Neural cell (in vitro differentiated cells): ENCODE results near the gene HORMAD2. TPM values are rescaled to one million over a fixed set of nuclear protein-coding genes. Genes with fewer than 3 reads are reported as not detected.

Experiments
- H2AFZ ChIP-seq: fragments of 200-600, 300-800 bp; sonication (generic), shearing (Covaris generic); 2 replicates; pipeline ENCODE4 v1.6.0; 2014; ENCODE audit warnings: low read depth, mild to moderate bottlenecking, antibody characterized with exemption, low read length, moderate library complexity
- H3F3A ChIP-seq: fragments of 200-600 bp; shearing (Covaris generic); 2 replicates; pipeline ENCODE4 v1.6.1; 2016; ENCODE audit warnings: mild to moderate bottlenecking, moderate library complexity, mixed read lengths, antibody characterized with exemption, low read length; ENCODE audit not compliant: insufficient read depth, poor library complexity, severe bottlenecking
- H3K27ac ChIP-seq: fragments of 200-600, 300-800 bp; sonication (generic), shearing (Covaris generic); 2 replicates; pipeline ENCODE4 v1.5.1; 2014; ENCODE audit warnings: mild to moderate bottlenecking, low read length, moderate library complexity
- H3K27me3 ChIP-seq: fragments of 300-800, 200-600 bp; sonication (generic), shearing (Covaris generic); 2 replicates; pipeline ENCODE4 v1.6.0; 2014; ENCODE audit warnings: mild to moderate bottlenecking, low read depth, low read length, moderate library complexity; ENCODE audit not compliant: insufficient read depth
- H3K36me3 ChIP-seq: fragments of 300-800, 200-600 bp; sonication (generic), shearing (Covaris generic); 2 replicates; pipeline ENCODE4 v1.5.1; 2014; ENCODE audit warnings: mild to moderate bottlenecking, antibody characterized with exemption, low read length, moderate library complexity; ENCODE audit not compliant: insufficient read depth
- H3K4me2 ChIP-seq: fragments of 300-800, 200-600 bp; sonication (generic), shearing (Covaris generic); 2 replicates; pipeline ENCODE4 v1.6.0; 2014; ENCODE audit warnings: mild to moderate bottlenecking, low read length
- H3K4me3 ChIP-seq: fragments of 300-800, 200-600 bp; sonication (generic), shearing (Covaris generic); 2 replicates; pipeline ENCODE4 v1.5.1; 2014; ENCODE audit warnings: mild to moderate bottlenecking, low read length, moderate library complexity
- H3K79me2 ChIP-seq: fragments of 200-600 bp; shearing (Covaris generic); replicated peaks from 2 replicates; pipeline ENCODE4 v1.6.0; 2014; ENCODE audit warnings: mild to moderate bottlenecking, low read length, moderate library complexity; ENCODE audit not compliant: insufficient read depth
- H3K9ac ChIP-seq: fragments of 300-800, 200-600 bp; sonication (generic), shearing (Covaris generic); 2 replicates; pipeline ENCODE4 v1.6.1; 2016; ENCODE audit warnings: mild to moderate bottlenecking, low read length, mixed read lengths
- H3K9me2 ChIP-seq: fragments of 200-600 bp; shearing (Covaris generic); 2 replicates; pipeline ENCODE4 v1.6.1; 2016; ENCODE audit warnings: mild to moderate bottlenecking, low read length, mixed read lengths; ENCODE audit not compliant: insufficient read depth
- H3K9me3 ChIP-seq: fragments of 200-600, 300-800 bp; sonication (generic), shearing (Covaris generic); 2 replicates; pipeline ENCODE4 v1.6.1; 2016; ENCODE audit warnings: mild to moderate bottlenecking, mixed run types, low read length, moderate library complexity, mixed read lengths
- H4K20me1 ChIP-seq: fragments of 200-600 bp; shearing (Covaris generic); 2 replicates; pipeline ENCODE4 v1.6.1; 2016; ENCODE audit warnings: mild to moderate bottlenecking, mixed run types; ENCODE audit not compliant: insufficient read depth
- EP300 ChIP-seq: fragments of 450-650 bp; conservative IDR thresholded peaks from 2 replicates; pipeline ENCODE4 v1.6.1; 2014; ENCODE audit warnings: antibody characterized with exemption, mild to moderate bottlenecking, moderate library complexity; ENCODE audit not compliant: poor library complexity, severe bottlenecking
- EZH2 ChIP-seq: fragments of 200-600, 300-800 bp; shearing (Covaris generic), sonication (generic); IDR thresholded peaks from 2 replicates; pipeline ENCODE4 v1.6.1; 2014; ENCODE audit warnings: antibody characterized with exemption, low read length, borderline replicate concordance, mild to moderate bottlenecking; ENCODE audit not compliant: insufficient read depth, poor library complexity, severe bottlenecking
- MXI1 ChIP-seq: fragments of 450-650 bp; conservative IDR thresholded peaks from 2 replicates; pipeline ENCODE4 v1.6.1; 2014; ENCODE audit warnings: antibody characterized with exemption, mild to moderate bottlenecking; ENCODE audit not compliant: poor library complexity, severe bottlenecking
- POLR2AphosphoS5 ChIP-seq: IDR thresholded peaks from 2 replicates; pipeline ENCODE4 v1.6.1; 2012
- RAD21 ChIP-seq: fragments of 450-650 bp; conservative IDR thresholded peaks from 2 replicates; pipeline ENCODE4 v1.6.1; 2014; ENCODE audit warnings: antibody characterized with exemption, mild to moderate bottlenecking, moderate library complexity
- REST ChIP-seq: IDR thresholded peaks from 2 replicates; pipeline ENCODE4 v1.6.1; 2012; ENCODE audit warnings: borderline replicate concordance
- SMC3 ChIP-seq: fragments of 450-650 bp; conservative IDR thresholded peaks from 2 replicates; pipeline ENCODE4 v1.6.1; 2014; ENCODE audit warnings: antibody characterized with exemption, mild to moderate bottlenecking, moderate library complexity; ENCODE audit not compliant: poor library complexity
- TAF1 ChIP-seq: IDR thresholded peaks from 2 replicates; pipeline ENCODE4 v1.6.1; 2012; ENCODE audit warnings: low read depth
- polyA plus RNA-seq: library from polyadenylated mRNA; depleted of rRNA; stranded (reverse); fragments of >200 nt; gene quantifications from 2 replicates; pipeline ENCODE4 v1.2.3, GENCODE V29; 2014
- TF ChIP-seq, protein P1 (sequence below): fragments of 450-650 bp; IDR thresholded peaks from 2 replicates; pipeline ENCODE4 v1.5.1; 2014; ENCODE audit warnings: antibody characterized with exemption, mild to moderate bottlenecking, moderate library complexity; ENCODE audit not compliant: poor library complexity, severe bottlenecking

Gene HORMAD2
- polyA plus RNA-seq, 1 donor from 2014 or later, result 1.2 TPM

GRCh38 chr22:30143265-30143664 lies 63.0 kb downstream of the HORMAD2 start:
- no peak overlapping the region for H2AFZ ChIP-seq
- no peak for TF ChIP-seq SMC3
- TF ChIP-seq, protein P1, sequence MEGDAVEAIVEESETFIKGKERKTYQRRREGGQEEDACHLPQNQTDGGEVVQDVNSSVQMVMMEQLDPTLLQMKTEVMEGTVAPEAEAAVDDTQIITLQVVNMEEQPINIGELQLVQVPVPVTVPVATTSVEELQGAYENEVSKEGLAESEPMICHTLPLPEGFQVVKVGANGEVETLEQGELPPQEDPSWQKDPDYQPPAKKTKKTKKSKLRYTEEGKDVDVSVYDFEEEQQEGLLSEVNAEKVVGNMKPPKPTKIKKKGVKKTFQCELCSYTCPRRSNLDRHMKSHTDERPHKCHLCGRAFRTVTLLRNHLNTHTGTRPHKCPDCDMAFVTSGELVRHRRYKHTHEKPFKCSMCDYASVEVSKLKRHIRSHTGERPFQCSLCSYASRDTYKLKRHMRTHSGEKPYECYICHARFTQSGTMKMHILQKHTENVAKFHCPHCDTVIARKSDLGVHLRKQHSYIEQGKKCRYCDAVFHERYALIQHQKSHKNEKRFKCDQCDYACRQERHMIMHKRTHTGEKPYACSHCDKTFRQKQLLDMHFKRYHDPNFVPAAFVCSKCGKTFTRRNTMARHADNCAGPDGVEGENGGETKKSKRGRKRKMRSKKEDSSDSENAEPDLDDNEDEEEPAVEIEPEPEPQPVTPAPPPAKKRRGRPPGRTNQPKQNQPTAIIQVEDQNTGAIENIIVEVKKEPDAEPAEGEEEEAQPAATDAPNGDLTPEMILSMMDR, result no peak
- TF ChIP-seq TAF1, result no peak

DNA sequence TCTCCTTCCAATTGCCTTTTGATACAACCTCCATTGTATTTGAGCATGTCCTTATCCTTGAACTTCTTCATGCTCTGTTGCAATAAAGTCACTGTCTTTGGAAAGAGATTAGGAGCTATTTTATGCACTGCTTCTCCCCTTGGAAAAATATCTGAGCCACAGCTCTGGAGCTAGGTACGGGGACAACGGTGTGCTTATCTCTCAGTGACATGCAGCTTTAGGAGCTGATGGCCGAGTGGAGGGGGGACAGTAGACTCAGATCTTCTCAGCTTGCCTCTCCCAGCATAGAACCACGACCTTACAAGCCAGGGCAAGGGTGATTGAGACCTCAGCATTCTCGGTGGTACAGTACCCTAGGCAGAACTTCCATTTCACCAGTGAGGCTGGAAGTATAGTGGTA lies 64.1 kb downstream of the HORMAD2 start:
- Histone ChIP-seq H3F3A (no peaks in the 10 kb centered on the region), H3K27me3 (no peaks in the 10 kb centered on the region), H3K27ac (no peak overlapping the region), H3K9me2 (no peaks in the 10 kb centered on the region), H3K79me2 (no peaks in the 10 kb centered on the region), H3K4me3 (no peak overlapping the region), H2AFZ (no peak overlapping the region), H3K4me2 (no peak overlapping the region), H3K9me3 (no peaks in the 10 kb centered on the region), H3K9ac (no peak overlapping the region), H3K36me3 (no peaks in the 10 kb centered on the region), H4K20me1 (no peaks in the 10 kb centered on the region)
- TF ChIP-seq EZH2, result no peak
- no peak for TF ChIP-seq RAD21
- no peak for TF ChIP-seq REST
- TF ChIP-seq, protein P1, result no peak
- no peak for TF ChIP-seq SMC3
- no peak for TF ChIP-seq POLR2AphosphoS5
- no peak for TF ChIP-seq TAF1
- no peak for TF ChIP-seq MXI1
- TF ChIP-seq EP300, result no peak

More at GRCh38 chr22:30143265-30143664, 63.0 kb downstream of the HORMAD2 start:
- no peaks in the 10 kb centered on the region for H3K36me3 ChIP-seq
- H3K9ac ChIP-seq, result no peak overlapping the region
- H3F3A ChIP-seq, result no peaks in the 10 kb centered on the region
- H3K79me2 ChIP-seq, result no peaks in the 10 kb centered on the region
- no peaks in the 10 kb centered on the region for H4K20me1 ChIP-seq
- no peaks in the 10 kb centered on the region for H3K27me3 ChIP-seq
- no peaks in the 10 kb centered on the region for H3K9me3 ChIP-seq
- no peak overlapping the region for H3K27ac ChIP-seq
- H3K9me2 ChIP-seq, result no peaks in the 10 kb centered on the region
- no peak overlapping the region for H3K4me3 ChIP-seq
- H3K4me2 ChIP-seq, result no peak overlapping the region
